NCI-H2196 treated with DMSO at 0.1 percent for 48 hours (cell line): ENCODE results near the gene EVI5.
"Not testable (repeated sequence)": the region's sequence is repeated elsewhere in the genome, so short reads cannot be mapped to it uniquely, and the experiment has no call there.

Experiments used
- DNase-seq: peaks from one replicate; lab custom pipeline; 2025; ENCODE audit not compliant: unreplicated experiment; lab: John Stamatoyannopoulos, UW

EVI5 gene

GRCh38 chr1:92792340-92792782, 7.5 kb upstream of the EVI5 start:
- DNase-seq, result no peak

- no peak for DNase-seq
These were observed 6.7 kb upstream of the EVI5 start for GRCh38 chr1:92791487-92792066.

GRCh38 chr1:92790867-92791266, 6.0 kb upstream of the EVI5 start:
- DNase-seq, result no peak

- no peak for DNase-seq
These were observed 5.2 kb upstream of the EVI5 start for GRCh38 chr1:92790081-92790480.

- no peak for DNase-seq
These were observed 1.4 kb upstream of the EVI5 start for GRCh38 chr1:92786111-92786901.

GRCh38 chr1:92784021-92784638, 778 bp downstream of the EVI5 start:
- no peak for DNase-seq

GRCh38 chr1:92783550-92783949, 1.4 kb downstream of the EVI5 start:
- not testable (repeated sequence) for DNase-seq

- no peak for DNase-seq
These were observed 6.5 kb downstream of the EVI5 start for GRCh38 chr1:92778376-92778775.

- DNase-seq, result no peak
These were observed 10.5 kb downstream of the EVI5 start for GRCh38 chr1:92774407-92774806.

- not testable (repeated sequence) for DNase-seq
These were observed 11.2 kb downstream of the EVI5 start for GRCh38 chr1:92773749-92774148.

- no peak for DNase-seq
These were observed 15.1 kb downstream of the EVI5 start for GRCh38 chr1:92769856-92770255.

GRCh38 chr1:92768915-92769314, 16.0 kb downstream of the EVI5 start:
- DNase-seq, result no peak

- no peak for DNase-seq
These were observed 16.6 kb downstream of the EVI5 start for GRCh38 chr1:92768296-92768695.

- no peak for DNase-seq
These were observed 20.8 kb downstream of the EVI5 start for GRCh38 chr1:92764116-92764515.

GRCh38 chr1:92762355-92762754, 22.6 kb downstream of the EVI5 start:
- no peak for DNase-seq

- DNase-seq, result no peak
These were observed 25.5 kb downstream of the EVI5 start for GRCh38 chr1:92759361-92759760.

- DNase-seq, result no peak
These were observed 28.4 kb downstream of the EVI5 start for GRCh38 chr1:92756537-92756936.

- DNase-seq, result no peak
These were observed 29.1 kb downstream of the EVI5 start for GRCh38 chr1:92755541-92756461.

GRCh38 chr1:92754719-92755050, 30.2 kb downstream of the EVI5 start:
- no peak for DNase-seq

- no peak for DNase-seq
These were observed 30.7 kb downstream of the EVI5 start for GRCh38 chr1:92754000-92754718.

- DNase-seq, result no peak
These were observed 32.2 kb downstream of the EVI5 start for GRCh38 chr1:92752719-92753118.
